ENCODE measurements around the gene DNAH1.
"Not testable (repeated sequence)": the region's sequence is repeated elsewhere in the genome, so short reads cannot be mapped to it uniquely, and the experiment has no call there.

GRCh38 chr3:52274781-52275180, 41.3 kb upstream of the DNAH1 start:
- not testable (repeated sequence) for TF ChIP-seq POLR2A (IDR thresholded peaks at IDR 0.05)
- TF ChIP-seq, protein P1, sequence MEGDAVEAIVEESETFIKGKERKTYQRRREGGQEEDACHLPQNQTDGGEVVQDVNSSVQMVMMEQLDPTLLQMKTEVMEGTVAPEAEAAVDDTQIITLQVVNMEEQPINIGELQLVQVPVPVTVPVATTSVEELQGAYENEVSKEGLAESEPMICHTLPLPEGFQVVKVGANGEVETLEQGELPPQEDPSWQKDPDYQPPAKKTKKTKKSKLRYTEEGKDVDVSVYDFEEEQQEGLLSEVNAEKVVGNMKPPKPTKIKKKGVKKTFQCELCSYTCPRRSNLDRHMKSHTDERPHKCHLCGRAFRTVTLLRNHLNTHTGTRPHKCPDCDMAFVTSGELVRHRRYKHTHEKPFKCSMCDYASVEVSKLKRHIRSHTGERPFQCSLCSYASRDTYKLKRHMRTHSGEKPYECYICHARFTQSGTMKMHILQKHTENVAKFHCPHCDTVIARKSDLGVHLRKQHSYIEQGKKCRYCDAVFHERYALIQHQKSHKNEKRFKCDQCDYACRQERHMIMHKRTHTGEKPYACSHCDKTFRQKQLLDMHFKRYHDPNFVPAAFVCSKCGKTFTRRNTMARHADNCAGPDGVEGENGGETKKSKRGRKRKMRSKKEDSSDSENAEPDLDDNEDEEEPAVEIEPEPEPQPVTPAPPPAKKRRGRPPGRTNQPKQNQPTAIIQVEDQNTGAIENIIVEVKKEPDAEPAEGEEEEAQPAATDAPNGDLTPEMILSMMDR (IDR thresholded peaks at IDR 0.05 in 8 of 11, conservative IDR thresholded peaks at IDR 0.05 in 3 of 11) = not testable (repeated sequence)
